Endodermal cell (in vitro differentiated cells): ENCODE data around the gene PRKCZ. TPM values are rescaled to one million over a fixed set of nuclear protein-coding genes. Genes with fewer than 3 reads are reported as not detected.

Experiments used
- DNase-seq: peaks from one replicate; pipeline ENCODE4 v3.0.0-alpha.2; 2017
- H3K27ac ChIP-seq: 2 replicates; pipeline ENCODE4 v1.5.1; 2013; ENCODE audit warnings: mild to moderate bottlenecking, low read depth, low read length, moderate library complexity
- H3K27me3 ChIP-seq: 2 replicates; pipeline ENCODE4 v1.6.1; 2013; ENCODE audit warnings: mild to moderate bottlenecking, low read length, moderate library complexity; ENCODE audit not compliant: insufficient read depth, control insufficient read depth, poor library complexity, severe bottlenecking
- H3K36me3 ChIP-seq: 2 replicates; pipeline ENCODE4 v1.7.0; 2013; ENCODE audit warnings: mild to moderate bottlenecking, low read length, moderate library complexity; ENCODE audit not compliant: control insufficient read depth, insufficient read depth
- H3K4me1 ChIP-seq: one replicate; pipeline ENCODE4 v1.7.0; 2013; ENCODE audit warnings: low read length; ENCODE audit not compliant: control insufficient read depth, insufficient read depth
- H3K4me3 ChIP-seq: 2 replicates; pipeline ENCODE4 v1.5.1; 2013; ENCODE audit warnings: mild to moderate bottlenecking, low read length, moderate library complexity
- H3K9ac ChIP-seq: 2 replicates; pipeline ENCODE4 v1.6.1; 2013; ENCODE audit warnings: mild to moderate bottlenecking, low read length, moderate library complexity; ENCODE audit not compliant: poor library complexity, severe bottlenecking; ENCODE audit errors: extremely low read depth
- H3K9me3 ChIP-seq: 2 replicates; pipeline ENCODE4 v1.6.1; 2013; ENCODE audit warnings: mild to moderate bottlenecking, low read length, moderate library complexity; ENCODE audit not compliant: control insufficient read depth
- H3K27ac Mint-ChIP-seq: 2 replicates; pipeline ENCODE4 v1.8.0; 2020; ENCODE audit warnings: mixed read lengths
- H3K27me3 Mint-ChIP-seq: 2 replicates; pipeline ENCODE4 v1.8.0; 2021; ENCODE audit warnings: mild to moderate bottlenecking, mixed read lengths; ENCODE audit not compliant: insufficient read depth
- H3K36me3 Mint-ChIP-seq: 2 replicates; pipeline ENCODE4 v1.8.0; 2020; ENCODE audit warnings: low read depth, mixed read lengths
- H3K4me1 Mint-ChIP-seq: 2 replicates; pipeline ENCODE4 v1.8.0; 2020; ENCODE audit warnings: mixed read lengths
- H3K4me3 Mint-ChIP-seq: 2 replicates; pipeline ENCODE4 v1.8.0; 2020; ENCODE audit warnings: mild to moderate bottlenecking, moderate library complexity, mixed read lengths
- H3K9me3 Mint-ChIP-seq: 2 replicates; pipeline ENCODE4 v1.8.0; 2020; ENCODE audit warnings: mild to moderate bottlenecking, mixed read lengths
- CTCF ChIP-seq: fragments of 200-600 bp; sonication (generic); conservative IDR thresholded peaks from 2 replicates; pipeline ENCODE4 v1.5.0; 2021; ENCODE audit warnings: antibody characterized with exemption, mild to moderate bottlenecking
- WGBS, 2 experiments: methylation state at CpG; one replicate each; pipeline versions ENCODE4 v1.1.5 to v1.1.7; 2013; ENCODE audit warnings: missing lambda C conversion rate in 2 of 2, mixed read lengths in 1 of 2; ENCODE audit not compliant: insufficient coverage in 1 of 2, insufficient read length in 1 of 2; 5-methylcytosine and 5-hydroxymethylcytosine counted together
- total RNA-seq, 2 donors: library from RNA; stranded (reverse); fragmentation: NEBNext Ultra II Directional in 1 of 2; extraction: Animal tissue kit (Norgen Biotek cat#: 25700) in 1 of 2; gene quantifications; 2 replicates in 1 of 2; 3 replicates in 1 of 2; pipeline ENCODE4 v1.2.1, GENCODE V29; 2021

The PRKCZ gene
- total RNA-seq, 2 donors from 2014 or later = 49.9 to 68.5 TPM

DNA sequence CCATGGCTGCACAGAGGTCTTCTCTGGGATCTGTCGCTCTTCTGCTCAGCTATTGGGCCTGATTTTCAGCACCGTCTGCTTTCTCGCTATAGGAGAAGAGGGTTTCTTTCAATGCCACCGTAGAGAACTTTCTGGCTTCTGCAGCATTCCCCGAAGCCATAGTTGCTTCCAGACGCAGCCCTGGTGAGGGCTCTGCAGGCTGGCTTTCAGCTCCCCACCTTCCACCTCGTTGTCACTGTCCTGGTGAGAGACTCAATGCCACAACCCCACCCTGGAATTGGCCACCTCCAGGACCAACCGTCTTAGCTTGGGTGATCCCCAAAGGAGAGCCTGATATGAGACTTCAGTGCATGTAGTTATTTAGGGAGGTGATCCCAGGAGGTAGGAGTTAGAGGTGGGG is 12.0 kb upstream of the PRKCZ start:
- H3K9ac ChIP-seq = no peak overlapping the region
- TF ChIP-seq CTCF = no peak
- no peaks in the 10 kb centered on the region for H3K27me3 Mint-ChIP-seq
- H3K4me1 ChIP-seq = no peaks in the 10 kb centered on the region
- no peaks in the 10 kb centered on the region for H3K9me3 ChIP-seq
- no peaks in the 10 kb centered on the region for H3K36me3 Mint-ChIP-seq
- no peak overlapping the region for H3K27ac ChIP-seq
- H3K4me1 Mint-ChIP-seq = no peaks in the 10 kb centered on the region
- no peaks in the 10 kb centered on the region for H3K27me3 ChIP-seq
- no peak for DNase-seq
- no peak overlapping the region for H3K4me3 ChIP-seq
- no peaks in the 10 kb centered on the region for H3K36me3 ChIP-seq
- no peak overlapping the region for H3K27ac Mint-ChIP-seq
- 93 to 95% methylated on average over 7 to 8 of the region's 8 CpGs for WGBS, 2 experiments
- no peaks in the 10 kb centered on the region for H3K9me3 Mint-ChIP-seq
- H3K4me3 Mint-ChIP-seq = no peak overlapping the region

- WGBS, 2 experiments = 93 to 97% methylated on average over 7 to 8 of the region's 8 CpGs
- Histone ChIP-seq H3K4me1 (no peaks in the 10 kb centered on the region), H3K36me3 (no peaks in the 10 kb centered on the region), H3K4me3 (no peak overlapping the region), H3K9me3 (no peaks in the 10 kb centered on the region), H3K9ac (no peak overlapping the region), H3K27me3 (peaks cover 6% of the 10 kb centered on the region), H3K27ac (no peak overlapping the region)
- H3K4me1 Mint-ChIP-seq = no peaks in the 10 kb centered on the region
- H3K4me3 Mint-ChIP-seq = no peak overlapping the region
- DNase-seq = no peak
- H3K36me3 Mint-ChIP-seq = no peaks in the 10 kb centered on the region
- peaks cover 4% of the 10 kb centered on the region for H3K27me3 Mint-ChIP-seq
- H3K9me3 Mint-ChIP-seq = no peaks in the 10 kb centered on the region
- no peak overlapping the region for H3K27ac Mint-ChIP-seq
- TF ChIP-seq CTCF = no peak
Measured at GRCh38 chr1:2039251-2039650, 11.0 kb upstream of the PRKCZ start.

GRCh38 chr1:2041305-2041704 is 8.9 kb upstream of the PRKCZ start:
- Histone ChIP-seq H3K27me3 (peaks cover 6% of the 10 kb centered on the region), H3K4me3 (no peak overlapping the region), H3K27ac (no peak overlapping the region), H3K4me1 (no peaks in the 10 kb centered on the region), H3K36me3 (no peaks in the 10 kb centered on the region), H3K9me3 (no peaks in the 10 kb centered on the region), H3K9ac (no peak overlapping the region)
- Mint-ChIP-seq H3K9me3 (no peaks in the 10 kb centered on the region), H3K27me3 (peaks cover 7% of the 10 kb centered on the region), H3K27ac (no peak overlapping the region), H3K4me3 (no peak overlapping the region), H3K4me1 (no peaks in the 10 kb centered on the region), H3K36me3 (no peaks in the 10 kb centered on the region)
- DNase-seq = no peak
- WGBS, 2 experiments = 78 to 93% methylated on average over 3 to 15 of the region's 15 CpGs
- no peak for TF ChIP-seq CTCF
